GM10266 (cell line): Measurements from ENCODE around the gene ADRA2B.

Experiments
- DNase-seq: peaks from one replicate; pipeline ENCODE4 v3.0.0; 2012; ENCODE audit errors: extremely low spot score
- TF ChIP-seq, protein P1 (sequence below): IDR thresholded peaks from 2 replicates; pipeline ENCODE4 v1.5.1; 2012; ENCODE audit warnings: mild to moderate bottlenecking, low read depth; ENCODE audit not compliant: control insufficient read depth, insufficient read depth; ENCODE audit errors: missing control alignments

Gene ADRA2B

DNA sequence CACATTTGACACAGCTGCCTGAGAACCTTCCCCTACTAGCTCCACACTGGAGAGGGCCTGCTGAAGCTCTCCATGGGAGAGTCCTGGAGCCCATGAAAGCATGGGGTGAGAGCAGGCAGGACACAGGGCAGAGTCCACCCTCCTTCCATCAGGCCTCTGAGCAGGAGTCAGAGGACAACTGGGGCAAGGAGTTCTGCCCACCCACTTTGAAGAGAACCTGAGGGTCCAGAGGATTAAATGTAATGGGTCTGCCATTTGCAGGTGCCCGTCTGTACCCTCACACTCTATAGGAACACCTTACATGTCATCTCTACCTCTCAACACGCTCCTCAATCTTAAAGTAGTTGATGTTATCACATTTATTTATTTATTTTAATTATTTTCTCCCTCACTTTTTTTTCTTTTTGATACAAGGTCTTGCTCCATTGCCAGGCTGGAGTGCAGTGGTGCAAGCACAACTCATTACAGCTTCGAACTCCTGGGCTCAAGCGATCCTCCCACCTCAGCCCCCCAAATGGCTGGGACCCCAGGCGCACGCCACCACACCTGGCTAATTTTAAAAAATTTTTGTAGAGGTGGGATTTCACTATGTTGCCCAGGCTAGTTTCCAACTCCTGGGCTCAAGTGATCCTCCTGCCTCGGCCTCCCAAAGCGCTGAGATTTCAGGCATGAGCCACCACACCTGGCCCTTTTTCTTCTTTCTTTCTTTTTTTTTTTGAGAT is 10.2 kb downstream of the ADRA2B start:
- no peak for DNase-seq
- TF ChIP-seq, protein P1, sequence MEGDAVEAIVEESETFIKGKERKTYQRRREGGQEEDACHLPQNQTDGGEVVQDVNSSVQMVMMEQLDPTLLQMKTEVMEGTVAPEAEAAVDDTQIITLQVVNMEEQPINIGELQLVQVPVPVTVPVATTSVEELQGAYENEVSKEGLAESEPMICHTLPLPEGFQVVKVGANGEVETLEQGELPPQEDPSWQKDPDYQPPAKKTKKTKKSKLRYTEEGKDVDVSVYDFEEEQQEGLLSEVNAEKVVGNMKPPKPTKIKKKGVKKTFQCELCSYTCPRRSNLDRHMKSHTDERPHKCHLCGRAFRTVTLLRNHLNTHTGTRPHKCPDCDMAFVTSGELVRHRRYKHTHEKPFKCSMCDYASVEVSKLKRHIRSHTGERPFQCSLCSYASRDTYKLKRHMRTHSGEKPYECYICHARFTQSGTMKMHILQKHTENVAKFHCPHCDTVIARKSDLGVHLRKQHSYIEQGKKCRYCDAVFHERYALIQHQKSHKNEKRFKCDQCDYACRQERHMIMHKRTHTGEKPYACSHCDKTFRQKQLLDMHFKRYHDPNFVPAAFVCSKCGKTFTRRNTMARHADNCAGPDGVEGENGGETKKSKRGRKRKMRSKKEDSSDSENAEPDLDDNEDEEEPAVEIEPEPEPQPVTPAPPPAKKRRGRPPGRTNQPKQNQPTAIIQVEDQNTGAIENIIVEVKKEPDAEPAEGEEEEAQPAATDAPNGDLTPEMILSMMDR, result no peak

DNA sequence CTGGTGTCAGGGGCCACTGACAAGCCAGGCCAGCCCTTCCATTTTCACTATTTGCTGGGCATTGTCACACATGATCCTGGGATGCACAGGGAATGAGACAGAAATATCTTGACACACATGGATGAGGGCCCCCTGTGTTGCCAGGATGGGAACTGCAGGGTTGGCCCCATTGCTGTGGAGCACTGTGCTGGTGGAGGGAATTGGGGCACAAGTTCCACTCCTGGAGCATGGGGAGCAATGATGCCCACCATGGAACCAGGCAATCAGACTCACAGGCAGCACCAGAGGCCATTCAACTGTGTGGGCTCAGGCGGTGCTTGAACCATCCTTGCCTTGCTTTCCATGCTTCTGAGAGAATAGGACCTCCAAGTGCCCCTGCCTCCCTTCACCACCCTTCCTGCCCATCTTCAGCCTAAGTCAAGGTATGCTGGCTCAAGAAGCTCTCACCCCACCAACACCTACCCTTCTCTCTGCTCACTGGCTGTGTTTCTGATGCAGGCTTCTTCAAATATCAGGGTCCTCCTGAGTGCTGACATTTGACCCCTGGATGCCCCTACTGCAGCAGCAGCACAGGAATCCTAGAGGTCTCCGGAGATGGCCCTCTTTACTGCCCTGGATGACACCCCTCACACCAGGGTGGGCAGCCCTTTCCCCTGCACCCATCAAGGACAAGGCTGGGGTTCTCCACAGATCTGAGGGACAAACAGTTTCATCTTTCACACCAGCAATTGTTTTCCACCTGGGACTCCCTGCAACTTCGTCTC is 11.0 kb downstream of the ADRA2B start:
- no peak for DNase-seq
- TF ChIP-seq, protein P1, result no peak

DNA sequence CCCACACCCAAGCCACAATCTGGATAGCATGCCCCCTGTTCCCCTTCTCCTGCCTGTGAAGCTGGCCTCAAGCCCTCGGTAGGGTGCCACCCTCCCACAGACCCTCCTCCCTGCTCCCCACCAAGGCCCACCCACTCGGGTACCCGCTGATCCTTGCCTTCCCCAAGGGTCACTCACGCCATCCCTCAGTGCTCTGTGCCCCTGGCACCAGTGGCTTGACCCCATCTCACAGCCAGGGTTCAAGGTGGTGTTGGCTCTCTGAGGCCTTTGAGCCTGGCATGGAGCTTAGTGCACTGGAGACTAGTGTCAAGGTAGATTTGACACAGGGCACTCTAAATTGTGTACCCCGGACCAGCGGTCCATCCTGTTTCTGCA is 11.9 kb downstream of the ADRA2B start:
- no peak for DNase-seq
- TF ChIP-seq, protein P1, result no peak

DNA sequence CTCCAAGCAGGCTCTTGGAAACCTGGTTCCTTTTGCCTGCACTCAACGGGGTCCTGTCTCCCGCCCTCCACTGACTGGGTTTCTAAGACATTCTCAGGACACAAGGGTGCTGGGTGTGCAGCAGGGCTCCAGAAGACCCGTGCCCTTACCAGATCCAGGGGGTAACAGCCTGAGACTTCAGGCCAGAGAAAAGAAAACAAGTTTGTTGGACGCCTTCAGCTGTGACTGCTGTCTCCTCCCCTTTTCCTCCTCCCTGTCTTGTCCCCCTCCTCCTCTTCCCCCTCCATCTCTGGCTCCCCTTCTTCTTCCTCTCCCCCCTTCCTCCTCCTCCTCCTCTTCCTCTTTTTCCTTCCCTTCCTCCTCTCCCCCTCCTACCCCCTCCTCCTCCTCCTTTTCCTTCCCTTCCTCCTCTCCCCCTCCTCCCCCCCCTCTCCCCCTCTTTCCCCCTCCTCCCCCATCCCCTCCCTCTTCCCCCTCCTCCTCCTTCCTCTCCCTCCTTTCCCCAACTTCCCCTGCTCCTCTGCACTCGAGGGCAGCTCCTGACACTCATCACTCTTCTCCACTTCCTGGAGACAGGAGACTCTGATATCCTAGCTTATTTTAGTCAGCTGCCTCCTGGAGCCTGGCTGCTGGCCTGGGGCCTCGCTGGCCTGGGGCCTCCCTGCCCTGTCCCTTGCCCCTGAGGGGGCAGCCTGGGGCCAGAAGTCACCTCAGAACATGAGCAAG is 12.4 kb downstream of the ADRA2B start:
- TF ChIP-seq, protein P1, result no peak
- DNase-seq, result no peak

DNA sequence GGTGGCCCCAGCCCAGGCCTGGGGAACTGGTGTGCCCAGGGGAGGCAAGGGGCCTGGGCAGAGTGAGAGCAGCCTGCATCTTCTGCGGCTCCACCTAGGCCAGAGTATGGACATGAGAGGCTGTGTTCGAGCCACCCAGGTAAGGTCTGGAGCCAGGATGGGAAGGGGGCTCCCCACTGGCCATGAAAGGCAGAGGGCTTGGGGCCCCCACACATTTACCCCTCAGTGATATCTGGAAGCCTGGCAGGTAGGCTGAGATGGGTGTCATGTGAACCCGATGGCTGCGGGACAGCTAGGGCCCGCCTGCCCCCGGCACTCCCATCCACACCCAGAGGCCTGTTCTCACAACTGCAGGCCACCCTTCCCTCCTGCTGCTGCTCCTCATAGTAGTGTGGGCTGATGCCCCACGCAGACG is 13.2 kb downstream of the ADRA2B start:
- TF ChIP-seq, protein P1, result no peak
- no peak for DNase-seq

DNA sequence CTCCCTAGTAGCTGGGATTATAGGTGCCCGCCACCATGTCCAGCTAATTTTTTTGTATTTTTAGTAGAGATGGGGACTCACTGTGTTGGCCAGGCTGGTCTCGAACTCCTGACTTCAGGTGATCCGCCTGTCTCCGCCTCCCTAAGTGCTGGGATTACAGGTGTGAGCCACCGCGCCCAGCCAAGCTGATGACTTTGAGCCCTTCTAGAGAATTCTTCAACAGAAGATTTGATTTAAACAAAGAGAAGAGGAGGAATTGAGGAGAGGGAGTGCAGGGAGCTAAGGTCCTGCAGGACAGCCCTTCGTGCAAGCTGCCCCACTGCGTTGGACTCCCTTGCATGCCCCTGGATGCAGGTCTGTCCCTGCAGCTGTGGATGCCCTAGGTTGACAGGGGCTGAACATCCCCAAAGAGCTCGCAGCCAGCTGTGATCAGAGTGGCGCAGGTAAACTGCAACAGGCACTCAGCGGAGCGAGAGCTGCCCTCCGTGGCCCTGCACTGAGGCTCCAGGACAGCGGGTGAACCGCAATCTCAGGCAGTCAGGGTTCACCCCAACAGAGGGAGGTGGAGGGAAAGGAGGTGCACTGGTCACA is 13.7 kb downstream of the ADRA2B start:
- TF ChIP-seq, protein P1, result no peak
- no peak for DNase-seq
